Measurements from ENCODE around the gene ABHD14A. TPM values are rescaled to one million over a fixed set of nuclear protein-coding genes. Genes with fewer than 3 reads are reported as not detected.
A peak's percentile ranks its signal among the peaks of the same experiment; 100 is the strongest.

The ABHD14A gene
- total RNA-seq, 1 donor from 2014 or later, result 13.3 TPM

GRCh38 chr3:51964521-51964920, 10.3 kb upstream of the ABHD14A start:
- Mint-ChIP-seq H3K27me3 (ENCODE audit: insufficient read depth) (peaks cover 7% of the 10 kb centered on the region), H3K27ac (no peak overlapping the region), H3K9me3 (no peaks in the 10 kb centered on the region), H3K36me3 (ENCODE audit: low read depth) (peaks cover 5% of the 10 kb centered on the region), H3K4me3 (no peak overlapping the region), H3K4me1 (ENCODE audit: low read depth) (peaks cover 6% of the 10 kb centered on the region)
- DNase-seq (ENCODE audit: low spot score), result no peak
- intact Hi-C loops (cut with micrococcal nuclease), result no loop called here

- H3K4me3 Mint-ChIP-seq, result peak overlapping the region; percentile 56
- intact Hi-C loops (cut with micrococcal nuclease), result no loop called here
- no peaks in the 10 kb centered on the region for H3K9me3 Mint-ChIP-seq
- H3K36me3 Mint-ChIP-seq (ENCODE audit: low read depth), result peaks cover 7% of the 10 kb centered on the region
- no peak for DNase-seq (ENCODE audit: low spot score)
- peaks cover 6% of the 10 kb centered on the region for H3K4me1 Mint-ChIP-seq (ENCODE audit: low read depth)
- no peak overlapping the region for H3K27ac Mint-ChIP-seq
- H3K27me3 Mint-ChIP-seq (ENCODE audit: insufficient read depth), result peaks cover 7% of the 10 kb centered on the region
Measured at GRCh38 chr3:51966016-51966415, 8.8 kb upstream of the ABHD14A start.

GRCh38 chr3:51966486-51966885, 8.4 kb upstream of the ABHD14A start:
- DNase-seq (ENCODE audit: low spot score), result no peak
- H3K4me3 Mint-ChIP-seq, result peak overlapping the region; percentile 87
- intact Hi-C loops (cut with micrococcal nuclease), result no loop called here
- no peaks in the 10 kb centered on the region for H3K9me3 Mint-ChIP-seq
- peaks cover 6% of the 10 kb centered on the region for H3K4me1 Mint-ChIP-seq (ENCODE audit: low read depth)
- H3K27ac Mint-ChIP-seq, result peak overlapping the region; percentile 77
- peaks cover 7% of the 10 kb centered on the region for H3K36me3 Mint-ChIP-seq (ENCODE audit: low read depth)
- peaks cover 7% of the 10 kb centered on the region for H3K27me3 Mint-ChIP-seq (ENCODE audit: insufficient read depth)

GRCh38 chr3:51966922-51967383, 7.9 kb upstream of the ABHD14A start:
- Mint-ChIP-seq H3K27me3 (ENCODE audit: insufficient read depth) (peaks cover 4% of the 10 kb centered on the region), H3K36me3 (ENCODE audit: low read depth) (peaks cover 7% of the 10 kb centered on the region), H3K9me3 (no peaks in the 10 kb centered on the region), H3K4me1 (ENCODE audit: low read depth) (peaks cover 6% of the 10 kb centered on the region), H3K27ac (peak overlapping the region; percentile 77), H3K4me3 (peak overlapping the region; percentile 87)
- intact Hi-C loops (cut with micrococcal nuclease), result loop anchor here (1.0 kb wide), 1 partner anchor 25 kb away; the partner anchor contains the start of gene PARP3
- DNase-seq (ENCODE audit: low spot score), result no peak

- Mint-ChIP-seq H3K36me3 (ENCODE audit: low read depth) (peaks cover 7% of the 10 kb centered on the region), H3K9me3 (no peaks in the 10 kb centered on the region), H3K4me1 (ENCODE audit: low read depth) (peaks cover 6% of the 10 kb centered on the region), H3K4me3 (peak within 1 kb of the TSS; percentile 87), H3K27me3 (ENCODE audit: insufficient read depth) (peaks cover 4% of the 10 kb centered on the region), H3K27ac (peak within 1 kb of the TSS; percentile 81)
- DNase-seq (ENCODE audit: low spot score), result peak; percentile 39
- intact Hi-C loops (cut with micrococcal nuclease), result loop anchor here (1.0 kb wide), 1 partner anchor 25 kb away; the partner anchor contains the start of gene PARP3
Measured at GRCh38 chr3:51967384-51968169, 7.3 kb upstream of the ABHD14A start, which contains the start of gene PCBP4. TSS of gene PCBP4 (minus strand) at chr3:51967454. CDS start at chr3:51961240, 6,214 bp downstream.

GRCh38 chr3:51968170-51968775, 6.6 kb upstream of the ABHD14A start:
- intact Hi-C loops (cut with micrococcal nuclease), result no loop called here
- peak overlapping the region; percentile 87 for H3K4me3 Mint-ChIP-seq
- no peaks in the 10 kb centered on the region for H3K9me3 Mint-ChIP-seq
- peaks cover 6% of the 10 kb centered on the region for H3K4me1 Mint-ChIP-seq (ENCODE audit: low read depth)
- peaks cover under 1% of the 10 kb centered on the region for H3K27me3 Mint-ChIP-seq (ENCODE audit: insufficient read depth)
- H3K36me3 Mint-ChIP-seq (ENCODE audit: low read depth), result peaks cover 7% of the 10 kb centered on the region
- H3K27ac Mint-ChIP-seq, result peak overlapping the region; percentile 81
- no peak for DNase-seq (ENCODE audit: low spot score)

GRCh38 chr3:51968883-51969678, 5.8 kb upstream of the ABHD14A start:
- peak overlapping the region; percentile 83 for H3K4me3 Mint-ChIP-seq
- H3K36me3 Mint-ChIP-seq (ENCODE audit: low read depth), result peaks cover 7% of the 10 kb centered on the region
- no peaks in the 10 kb centered on the region for H3K27me3 Mint-ChIP-seq (ENCODE audit: insufficient read depth)
- intact Hi-C loops (cut with micrococcal nuclease), result no loop called here
- DNase-seq (ENCODE audit: low spot score), result no peak
- H3K27ac Mint-ChIP-seq, result peak overlapping the region; percentile 52
- no peaks in the 10 kb centered on the region for H3K9me3 Mint-ChIP-seq
- H3K4me1 Mint-ChIP-seq (ENCODE audit: low read depth), result peaks cover 12% of the 10 kb centered on the region

GRCh38 chr3:51969841-51970240, 5.0 kb upstream of the ABHD14A start:
- intact Hi-C loops (cut with micrococcal nuclease), result loop anchor here (10.0 kb wide), 2 partner anchors 565 to 575 kb away; partner anchors contain the start of genes NT5DC2, RBM15B and UQCC5
- peaks cover 15% of the 10 kb centered on the region for H3K4me1 Mint-ChIP-seq (ENCODE audit: low read depth)
- no peaks in the 10 kb centered on the region for H3K9me3 Mint-ChIP-seq

GRCh38 chr3:51970606-51971300, 4.1 kb upstream of the ABHD14A start:
- intact Hi-C loops (cut with micrococcal nuclease), result loop anchor here (10.0 kb wide), 2 partner anchors 564 to 576 kb away; partner anchors contain the start of genes NT5DC2, RBM15B and UQCC5
- H3K27me3 Mint-ChIP-seq (ENCODE audit: insufficient read depth), result no peaks in the 10 kb centered on the region
- no peaks in the 10 kb centered on the region for H3K9me3 Mint-ChIP-seq
- no peak overlapping the region for H3K27ac Mint-ChIP-seq
- peaks cover 7% of the 10 kb centered on the region for H3K36me3 Mint-ChIP-seq (ENCODE audit: low read depth)
- no peak overlapping the region for H3K4me3 Mint-ChIP-seq
- DNase-seq (ENCODE audit: low spot score), result no peak
- H3K4me1 Mint-ChIP-seq (ENCODE audit: low read depth), result peaks cover 22% of the 10 kb centered on the region

More at GRCh38 chr3:51969841-51970240, 5.0 kb upstream of the ABHD14A start:
- Mint-ChIP-seq H3K4me3 (no peak overlapping the region), H3K36me3 (ENCODE audit: low read depth) (peaks cover 7% of the 10 kb centered on the region), H3K27me3 (ENCODE audit: insufficient read depth) (no peaks in the 10 kb centered on the region), H3K27ac (no peak overlapping the region)
- no peak for DNase-seq (ENCODE audit: low spot score)

GRCh38 chr3:51971350-51971749, 3.5 kb upstream of the ABHD14A start:
- intact Hi-C loops (cut with micrococcal nuclease), result loop anchor here (10.0 kb wide), 2 partner anchors 563 to 577 kb away; partner anchors contain the start of genes NT5DC2, RBM15B and UQCC5
- peak overlapping the region; percentile 26 for H3K4me3 Mint-ChIP-seq
- no peak overlapping the region for H3K27ac Mint-ChIP-seq
- DNase-seq (ENCODE audit: low spot score), result no peak
- peaks cover 7% of the 10 kb centered on the region for H3K36me3 Mint-ChIP-seq (ENCODE audit: low read depth)
- H3K4me1 Mint-ChIP-seq (ENCODE audit: low read depth), result peaks cover 22% of the 10 kb centered on the region
- H3K27me3 Mint-ChIP-seq (ENCODE audit: insufficient read depth), result no peaks in the 10 kb centered on the region
- no peaks in the 10 kb centered on the region for H3K9me3 Mint-ChIP-seq

- no peaks in the 10 kb centered on the region for H3K27me3 Mint-ChIP-seq (ENCODE audit: insufficient read depth)
- peaks cover 2% of the 10 kb centered on the region for H3K36me3 Mint-ChIP-seq (ENCODE audit: low read depth)
- H3K9me3 Mint-ChIP-seq, result no peaks in the 10 kb centered on the region
- peak overlapping the region; percentile 90 for H3K27ac Mint-ChIP-seq
- intact Hi-C loops (cut with micrococcal nuclease), result loop anchor here (1.0 to 10.0 kb wide), 5 partner anchors 21 to 580 kb away; partner anchors contain the start of genes DUSP7, NT5DC2, PARP3 and RBM15B
- H3K4me1 Mint-ChIP-seq (ENCODE audit: low read depth), result peaks cover 24% of the 10 kb centered on the region
- DNase-seq (ENCODE audit: low spot score), result no peak
- H3K4me3 Mint-ChIP-seq, result peak overlapping the region; percentile 87
Measured at GRCh38 chr3:51974277-51974962, 444 bp upstream of the ABHD14A start.
